Mesenchymal stem cell (in vitro differentiated cells and primary cell): ENCODE measurements around the gene TARS3.

Source experiments
- DNase-seq: peaks from one replicate; pipeline ENCODE4 v3.0.0-alpha.2; 2013
- H2AFZ ChIP-seq: one replicate; pipeline ENCODE4 v1.6.1; 2013; ENCODE audit warnings: low read depth, mild to moderate bottlenecking, control low read depth, inconsistent platforms, low read length, moderate library complexity
- H2AK5ac ChIP-seq: 2 replicates; pipeline ENCODE4 v1.6.1; 2013; ENCODE audit warnings: low read length, moderate library complexity, mild to moderate bottlenecking, inconsistent platforms; ENCODE audit not compliant: severe bottlenecking
- H2BK120ac ChIP-seq: one replicate; pipeline ENCODE4 v1.6.1; 2013; ENCODE audit warnings: low read depth, mild to moderate bottlenecking, inconsistent platforms, low read length, moderate library complexity
- H2BK12ac ChIP-seq, 2 experiments: one replicate each; pipeline ENCODE4 v1.6.1; 2013; ENCODE audit warnings: inconsistent platforms in 2 of 2, low read length in 2 of 2, mild to moderate bottlenecking in 2 of 2, moderate library complexity in 2 of 2, control low read depth in 1 of 2
- H2BK15ac ChIP-seq: one replicate; pipeline ENCODE4 v1.6.1; 2013; ENCODE audit warnings: mild to moderate bottlenecking, low read depth, inconsistent platforms; ENCODE audit not compliant: poor library complexity, severe bottlenecking
- H2BK5ac ChIP-seq: 2 replicates; pipeline ENCODE4 v1.6.1; 2013; ENCODE audit warnings: low read depth, mild to moderate bottlenecking, low read length, control low read depth, inconsistent platforms; ENCODE audit not compliant: poor library complexity, severe bottlenecking
- H3K14ac ChIP-seq, 2 experiments: one replicate each; pipeline ENCODE4 v1.6.1; 2013; ENCODE audit warnings: inconsistent platforms in 2 of 2, low read length in 2 of 2, control low read depth in 1 of 2, mild to moderate bottlenecking in 1 of 2, moderate library complexity in 1 of 2
- H3K18ac ChIP-seq, 2 experiments: one replicate each; pipeline ENCODE4 v1.6.1; 2013; ENCODE audit warnings: inconsistent platforms in 2 of 2, low read length in 2 of 2, control low read depth in 1 of 2, low read depth in 1 of 2, mild to moderate bottlenecking in 1 of 2
- H3K23ac ChIP-seq, 2 experiments: one replicate each; pipeline ENCODE4 v1.6.1; 2013; ENCODE audit warnings: inconsistent platforms in 2 of 2, low read length in 2 of 2, mild to moderate bottlenecking in 2 of 2, moderate library complexity in 2 of 2, control low read depth in 1 of 2
- H3K27ac ChIP-seq: 2 replicates; pipeline ENCODE4 v1.5.1; 2013; ENCODE audit warnings: mild to moderate bottlenecking, moderate library complexity, low read length, control low read depth, inconsistent platforms; ENCODE audit not compliant: poor library complexity, severe bottlenecking
- H3K27me3 ChIP-seq, 2 experiments: 2 replicates each; pipeline versions ENCODE4 v1.6.1 to v1.7.0; 2013; ENCODE audit warnings: low read length in 2 of 2, mild to moderate bottlenecking in 2 of 2, moderate library complexity in 2 of 2, control low read depth in 1 of 2, inconsistent platforms in 1 of 2; ENCODE audit not compliant: control insufficient read depth in 1 of 2, insufficient read depth in 1 of 2
- H3K36me3 ChIP-seq, 2 experiments: 2 replicates each; pipeline versions ENCODE4 v1.6.1 to v1.7.0; 2013; ENCODE audit warnings: low read length in 2 of 2, control low read depth in 1 of 2, inconsistent platforms in 1 of 2, low read depth in 1 of 2, mild to moderate bottlenecking in 1 of 2; ENCODE audit not compliant: insufficient read depth in 2 of 2, control insufficient read depth in 1 of 2
- H3K4ac ChIP-seq, 2 experiments: one replicate each; pipeline ENCODE4 v1.6.1; 2013; ENCODE audit warnings: inconsistent platforms in 2 of 2, low read length in 2 of 2, mild to moderate bottlenecking in 2 of 2, moderate library complexity in 2 of 2, control low read depth in 1 of 2, low read depth in 1 of 2
- H3K4me1 ChIP-seq: 2 replicates; pipeline ENCODE4 v1.6.1; 2013; ENCODE audit warnings: low read depth, low read length, control low read depth; ENCODE audit not compliant: control insufficient read depth, insufficient read depth
- H3K4me2 ChIP-seq: 2 replicates; pipeline ENCODE4 v1.6.1; 2013; ENCODE audit warnings: low read length, mild to moderate bottlenecking, inconsistent platforms; ENCODE audit not compliant: poor library complexity, severe bottlenecking
- H3K4me3 ChIP-seq, 2 experiments: 2 replicates each; pipeline versions ENCODE4 v1.5.1 to v1.7.0; 2013; ENCODE audit warnings: low read length in 2 of 2, mild to moderate bottlenecking in 2 of 2, control low read depth in 1 of 2, low read depth in 1 of 2; ENCODE audit not compliant: insufficient read depth in 1 of 2
- H3K79me1 ChIP-seq: replicated peaks from 2 replicates; pipeline ENCODE4 v1.6.1; 2013; ENCODE audit warnings: mild to moderate bottlenecking, control low read depth, low read length, inconsistent platforms; ENCODE audit not compliant: poor library complexity, severe bottlenecking
- H3K9ac ChIP-seq: 2 replicates; pipeline ENCODE4 v1.7.0; 2013; ENCODE audit warnings: mild to moderate bottlenecking, low read length, moderate library complexity
- H3K9me3 ChIP-seq: 2 replicates; pipeline ENCODE4 v1.7.0; 2013; ENCODE audit warnings: mild to moderate bottlenecking, low read length; ENCODE audit not compliant: control insufficient read depth
- H4K8ac ChIP-seq: one replicate; pipeline ENCODE4 v1.6.1; 2013; ENCODE audit warnings: inconsistent platforms, mild to moderate bottlenecking, low read length, moderate library complexity
- H4K91ac ChIP-seq: one replicate; pipeline ENCODE4 v1.6.1; 2013; ENCODE audit warnings: mild to moderate bottlenecking, low read length, inconsistent platforms
- whole genome bisulfite sequencing: methylation state at CpG from one replicate; pipeline ENCODE4 v1.1.7; 2013; ENCODE audit warnings: mixed read lengths; 5-methylcytosine and 5-hydroxymethylcytosine counted together

TARS3 gene

DNA sequence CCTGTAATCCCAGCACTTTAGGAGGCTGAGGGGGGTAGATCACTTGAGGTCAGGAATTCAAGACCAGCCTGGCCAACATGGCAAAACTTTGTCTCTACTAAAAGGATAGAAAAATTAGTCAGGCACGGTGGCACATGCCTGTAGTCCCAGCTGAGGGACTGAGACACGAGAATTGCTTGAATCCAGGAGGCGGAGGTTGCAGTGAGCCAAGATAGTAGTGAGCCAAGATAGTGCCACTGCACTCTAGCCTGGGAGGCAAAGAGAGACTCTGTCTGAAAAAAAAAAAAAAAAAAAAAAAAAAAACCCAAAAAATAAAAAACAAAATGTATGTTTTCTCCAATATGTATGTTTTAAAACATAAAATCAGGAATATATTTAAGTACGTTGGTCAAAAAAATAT is 16.3 kb downstream of the TARS3 start:
- Histone ChIP-seq H3K23ac (no peak overlapping the region), H3K18ac (no peak overlapping the region), H3K9me3 (no peaks in the 10 kb centered on the region), H2BK120ac (no peak overlapping the region), H4K91ac (no peak overlapping the region), H3K4me1 (peaks cover 2% of the 10 kb centered on the region), H2BK5ac (no peak overlapping the region), H4K8ac (no peak overlapping the region), H3K4ac (no peak overlapping the region), H3K14ac (no peak overlapping the region), H3K9ac (no peak overlapping the region), H3K4me2 (no peak overlapping the region), H2BK15ac (no peak overlapping the region), H3K27ac (no peak overlapping the region), H2BK12ac (no peak overlapping the region), H2AFZ (no peak overlapping the region), H3K36me3 (peaks cover 28 to 82% of the 10 kb centered on the region in 2 experiments), H3K4me3 (no peak overlapping the region), H3K27me3 (no peaks in the 10 kb centered on the region), H3K79me1 (peaks cover 10% of the 10 kb centered on the region), H2AK5ac (no peak overlapping the region)
- 100% methylated on average over 1 of the region's 4 CpGs for WGBS
- DNase-seq = no peak

DNA sequence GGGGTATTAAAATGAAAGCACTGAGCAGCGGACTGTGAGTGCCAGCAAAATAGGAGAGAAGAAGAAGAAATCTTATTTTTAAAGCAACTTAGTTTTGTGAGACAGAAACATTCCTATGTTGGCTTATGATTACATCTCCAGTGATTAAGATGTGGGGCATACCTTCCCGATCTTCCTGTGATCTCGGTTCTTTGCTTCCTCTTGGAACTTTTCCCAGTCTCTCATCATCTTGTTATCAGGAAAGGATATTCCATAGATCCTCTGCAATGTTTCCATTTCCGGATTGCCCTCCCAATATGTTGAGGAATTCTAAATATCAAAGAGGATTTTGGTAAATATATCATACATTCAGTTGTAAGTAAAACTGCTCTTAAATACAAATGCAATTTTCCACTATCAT is 22.2 kb downstream of the TARS3 start:
- Histone ChIP-seq H3K9me3 (no peaks in the 10 kb centered on the region), H3K4ac (no peak overlapping the region), H4K8ac (no peak overlapping the region)

DNA sequence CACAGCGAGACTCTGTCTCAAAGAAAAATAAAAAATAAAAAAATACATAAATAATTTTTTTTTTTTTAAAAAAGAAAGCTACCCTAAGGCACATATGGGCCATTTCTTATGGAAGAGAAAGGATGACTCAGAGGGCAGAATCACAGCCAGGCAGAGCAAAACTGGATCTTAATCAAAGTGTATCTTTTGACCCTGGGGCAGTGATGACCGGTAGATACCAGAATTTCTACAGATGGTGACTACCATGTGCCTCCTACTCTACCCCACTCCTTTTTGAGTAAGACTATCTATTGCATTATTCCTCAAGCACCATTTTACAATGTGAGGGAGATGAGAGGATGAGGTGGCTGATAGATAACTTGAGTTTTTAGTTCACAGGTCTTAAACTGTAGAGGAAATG is 26.0 kb downstream of the TARS3 start:
- Histone ChIP-seq H3K23ac (no peak overlapping the region), H2BK5ac (no peak overlapping the region), H3K4ac (no peak overlapping the region), H2BK12ac (no peak overlapping the region), H3K36me3 (peaks cover 26 to 84% of the 10 kb centered on the region in 2 experiments), H2AFZ (no peak overlapping the region), H2BK120ac (no peak overlapping the region), H2BK15ac (no peak overlapping the region), H3K4me2 (no peak overlapping the region), H3K14ac (no peak overlapping the region), H3K9me3 (no peaks in the 10 kb centered on the region), H3K27ac (no peak overlapping the region), H3K4me1 (peaks cover 2% of the 10 kb centered on the region), H2AK5ac (no peak overlapping the region), H3K4me3 (no peak overlapping the region), H3K18ac (no peak overlapping the region), H3K27me3 (no peaks in the 10 kb centered on the region), H3K9ac (no peak overlapping the region), H4K8ac (no peak overlapping the region), H4K91ac (no peak overlapping the region), H3K79me1 (peaks cover 12% of the 10 kb centered on the region)
- no CpG with 5 or more reads among the region's 2 CpGs for WGBS
- no peak for DNase-seq

More for the DNA sequence above, 22.2 kb downstream of the TARS3 start:
- H2BK12ac ChIP-seq = no peak overlapping the region
- no peak overlapping the region for H3K23ac ChIP-seq
- H2BK120ac ChIP-seq = no peak overlapping the region
- H2BK5ac ChIP-seq = no peak overlapping the region
- H2AFZ ChIP-seq = no peak overlapping the region
- H3K79me1 ChIP-seq = peaks cover 11% of the 10 kb centered on the region
- no peak overlapping the region for H3K9ac ChIP-seq
- H2BK15ac ChIP-seq = no peak overlapping the region
- H3K14ac ChIP-seq = no peak overlapping the region
- no peak overlapping the region for H2AK5ac ChIP-seq
- H4K91ac ChIP-seq = no peak overlapping the region
- no peak overlapping the region for H3K18ac ChIP-seq
- 90% methylated on average over 3 of the region's 4 CpGs for WGBS
- H3K4me3 ChIP-seq = no peak overlapping the region
- H3K36me3 ChIP-seq = peaks cover 27 to 79% of the 10 kb centered on the region in 2 experiments
- DNase-seq = no peak
- no peaks in the 10 kb centered on the region for H3K4me1 ChIP-seq
- H3K27me3 ChIP-seq = no peaks in the 10 kb centered on the region
- H3K27ac ChIP-seq = no peak overlapping the region
- H3K4me2 ChIP-seq = no peak overlapping the region

DNA sequence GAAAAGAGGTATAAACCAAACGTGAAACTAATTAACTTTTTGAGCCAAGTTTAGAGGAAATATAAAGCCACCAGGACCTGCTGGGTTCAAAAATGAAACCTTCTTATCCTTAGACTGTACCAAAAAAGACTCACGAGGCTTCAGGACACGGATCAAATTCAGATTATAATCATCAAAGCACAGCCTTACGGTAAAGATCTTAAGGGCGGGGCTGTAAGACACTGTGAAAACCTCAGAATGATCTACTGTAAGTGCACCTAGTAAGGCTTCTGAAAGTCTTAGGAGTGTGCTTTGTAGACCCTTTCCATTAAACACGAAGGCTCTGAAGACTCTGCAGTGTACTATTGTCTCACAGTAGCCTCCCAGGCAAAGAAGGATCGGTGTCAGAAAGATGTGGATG is 26.8 kb downstream of the TARS3 start:
- Histone ChIP-seq H3K4me1 (peaks cover 2% of the 10 kb centered on the region), H2BK120ac (no peak overlapping the region), H3K4me2 (no peak overlapping the region), H2BK15ac (no peak overlapping the region), H3K27me3 (no peaks in the 10 kb centered on the region), H2AFZ (no peak overlapping the region), H3K9me3 (no peaks in the 10 kb centered on the region), H3K27ac (no peak overlapping the region), H3K4ac (no peak overlapping the region), H3K9ac (no peak overlapping the region), H2BK5ac (no peak overlapping the region), H3K79me1 (peaks cover 13% of the 10 kb centered on the region), H3K4me3 (no peak overlapping the region), H3K36me3 (peaks cover 25 to 83% of the 10 kb centered on the region in 2 experiments), H3K18ac (no peak overlapping the region), H4K8ac (no peak overlapping the region), H2AK5ac (no peak overlapping the region), H3K23ac (no peak overlapping the region), H3K14ac (no peak overlapping the region), H4K91ac (no peak overlapping the region), H2BK12ac (no peak overlapping the region)
- WGBS = over 99% methylated on average over 7 of the region's 7 CpGs
- no peak for DNase-seq
